Keratinocyte (primary cell): ENCODE measurements around the gene SYNPR.

Experiments used
- CTCF ChIP-seq, 3 experiments: IDR thresholded peaks in 1 of 3; conservative IDR thresholded peaks in 1 of 3; optimal IDR thresholded peaks in 1 of 3; 2 replicates in 2 of 3; 3 replicates in 1 of 3; pipeline versions ENCODE3 to v1.5.1; 2011; ENCODE audit warnings: low read length in 3 of 3, mild to moderate bottlenecking in 3 of 3, moderate library complexity in 2 of 3, control low read depth in 1 of 3, inconsistent platforms in 1 of 3; ENCODE audit not compliant: insufficient read depth in 2 of 3; ENCODE audit errors: extremely low read depth in 1 of 3
- EZH2 ChIP-seq: IDR thresholded peaks from one replicate; pipeline ENCODE4 v1.6.1; 2012; ENCODE audit warnings: inconsistent platforms, mild to moderate bottlenecking, low read length, moderate library complexity

- TF ChIP-seq CTCF (optimal IDR thresholded peaks at IDR 0.05 in 1 of 3, IDR thresholded peaks at IDR 0.05 in 1 of 3, conservative IDR thresholded peaks at IDR 0.05 in 1 of 3; ENCODE audit: extremely low read depth in 1 of 3, insufficient read depth in 2 of 3, low read length in 3 of 3) (no peak), EZH2 (no peak)
Observed at GRCh38 chr3:63538919-63539318, 260.8 kb downstream of the SYNPR start.
